ENCODE data around the gene DNAJC4.

The DNAJC4 gene

GRCh38 chr11:64222651-64223000, 7.7 kb upstream of the DNAJC4 start:
- Histone ChIP-seq H3K27ac (ENCODE audit: low read length) (no peak overlapping the region), H3K4me1 (ENCODE audit: control insufficient read depth, insufficient read depth, low read length) (peaks cover 4% of the 10 kb centered on the region), H3K9me3 (ENCODE audit: control insufficient read depth, insufficient read depth, low read length) (no peaks in the 10 kb centered on the region), H3K36me3 (ENCODE audit: control insufficient read depth, insufficient read depth, low read length) (peaks cover 16% of the 10 kb centered on the region; the same call in 1 of the 2 replicates), H3K4me3 (ENCODE audit: low read length) (no peak overlapping the region), H3K27me3 (ENCODE audit: control insufficient read depth, insufficient read depth, low read length) (no peaks in the 10 kb centered on the region)
- WGBS (ENCODE audit: insufficient coverage, insufficient read length), result no CpG with 5 or more reads among the region's 9 CpGs
- DNase-seq (ENCODE audit: low read depth, low spot score), result no peak

- Histone ChIP-seq H3K4me1 (ENCODE audit: control insufficient read depth, insufficient read depth, low read length) (peaks cover 4% of the 10 kb centered on the region), H3K9me3 (ENCODE audit: control insufficient read depth, insufficient read depth, low read length) (no peaks in the 10 kb centered on the region), H3K36me3 (ENCODE audit: control insufficient read depth, insufficient read depth, low read length) (peaks cover 16% of the 10 kb centered on the region; the same call in 1 of the 2 replicates), H3K4me3 (ENCODE audit: low read length) (no peak overlapping the region), H3K27me3 (ENCODE audit: control insufficient read depth, insufficient read depth, low read length) (no peaks in the 10 kb centered on the region), H3K27ac (ENCODE audit: low read length) (no peak overlapping the region)
- no CpG with 5 or more reads among the region's 24 CpGs for WGBS (ENCODE audit: insufficient coverage, insufficient read length)
- no peak for DNase-seq (ENCODE audit: low read depth, low spot score)
Observed at GRCh38 chr11:64223001-64223651, 7.2 kb upstream of the DNAJC4 start.

- Histone ChIP-seq H3K9me3 (ENCODE audit: control insufficient read depth, insufficient read depth, low read length) (no peaks in the 10 kb centered on the region), H3K4me1 (ENCODE audit: control insufficient read depth, insufficient read depth, low read length) (peaks cover 4% of the 10 kb centered on the region), H3K27me3 (ENCODE audit: control insufficient read depth, insufficient read depth, low read length) (no peaks in the 10 kb centered on the region), H3K36me3 (ENCODE audit: control insufficient read depth, insufficient read depth, low read length) (peaks cover 10% of the 10 kb centered on the region; the same call in 1 of the 2 replicates), H3K27ac (ENCODE audit: low read length) (no peak overlapping the region), H3K4me3 (ENCODE audit: low read length) (no peak overlapping the region)
- no CpG with 5 or more reads among the region's 17 CpGs for WGBS (ENCODE audit: insufficient coverage, insufficient read length)
- DNase-seq (ENCODE audit: low read depth, low spot score), result no peak
Observed at GRCh38 chr11:64224151-64224890, 6.0 kb upstream of the DNAJC4 start.

- H3K27ac ChIP-seq (ENCODE audit: low read length), result no peak overlapping the region
- H3K4me3 ChIP-seq (ENCODE audit: low read length), result peak overlapping the region; percentile 50; the same call in 1 of the 2 replicates
- no peaks in the 10 kb centered on the region for H3K9me3 ChIP-seq (ENCODE audit: control insufficient read depth, insufficient read depth, low read length)
- peaks cover 7% of the 10 kb centered on the region; the same call in 1 of the 2 replicates for H3K36me3 ChIP-seq (ENCODE audit: control insufficient read depth, insufficient read depth, low read length)
- no peak for DNase-seq (ENCODE audit: low read depth, low spot score)
- no CpG with 5 or more reads among the region's 22 CpGs for WGBS (ENCODE audit: insufficient coverage, insufficient read length)
- H3K27me3 ChIP-seq (ENCODE audit: control insufficient read depth, insufficient read depth, low read length), result no peaks in the 10 kb centered on the region
- peaks cover 4% of the 10 kb centered on the region; the same call in 1 of the 2 replicates for H3K4me1 ChIP-seq (ENCODE audit: control insufficient read depth, insufficient read depth, low read length)
Observed at GRCh38 chr11:64224891-64225607, 5.3 kb upstream of the DNAJC4 start.

GRCh38 chr11:64225608-64226506, 4.5 kb upstream of the DNAJC4 start, which contains the start of the genes NUDT22 and TRPT1:
TSS of gene NUDT22 (plus strand) at chr11:64226274. CDS start at chr11:64226653, 379 bp downstream.
TSS of gene TRPT1 (minus strand) at chr11:64226186. CDS start at chr11:64225860, 326 bp downstream.
- Histone ChIP-seq H3K36me3 (ENCODE audit: control insufficient read depth, insufficient read depth, low read length) (no peaks in the 10 kb centered on the region; the same call in 1 of the 2 replicates), H3K27me3 (ENCODE audit: control insufficient read depth, insufficient read depth, low read length) (no peaks in the 10 kb centered on the region), H3K27ac (ENCODE audit: low read length) (no peak within 1 kb of the TSS), H3K4me1 (ENCODE audit: control insufficient read depth, insufficient read depth, low read length) (peaks cover 4% of the 10 kb centered on the region; the same call in 1 of the 2 replicates), H3K9me3 (ENCODE audit: control insufficient read depth, insufficient read depth, low read length) (no peaks in the 10 kb centered on the region), H3K4me3 (ENCODE audit: low read length) (peak within 1 kb of the TSS; percentile 50)
- no CpG with 5 or more reads among the region's 54 CpGs for WGBS (ENCODE audit: insufficient coverage, insufficient read length)
- no peak for DNase-seq (ENCODE audit: low read depth, low spot score)

GRCh38 chr11:64226507-64227051, 3.8 kb upstream of the DNAJC4 start:
- WGBS (ENCODE audit: insufficient coverage, insufficient read length), result no CpG with 5 or more reads among the region's 26 CpGs
- peak overlapping the region; percentile 50 for H3K4me3 ChIP-seq (ENCODE audit: low read length)
- DNase-seq (ENCODE audit: low read depth, low spot score), result no peak
- H3K4me1 ChIP-seq (ENCODE audit: control insufficient read depth, insufficient read depth, low read length), result peaks cover 4% of the 10 kb centered on the region; the same call in 1 of the 2 replicates
- no peaks in the 10 kb centered on the region for H3K36me3 ChIP-seq (ENCODE audit: control insufficient read depth, insufficient read depth, low read length)
- no peaks in the 10 kb centered on the region for H3K27me3 ChIP-seq (ENCODE audit: control insufficient read depth, insufficient read depth, low read length)
- no peak overlapping the region for H3K27ac ChIP-seq (ENCODE audit: low read length)
- no peaks in the 10 kb centered on the region for H3K9me3 ChIP-seq (ENCODE audit: control insufficient read depth, insufficient read depth, low read length)

GRCh38 chr11:64227405-64227956, 2.9 kb upstream of the DNAJC4 start:
- no peaks in the 10 kb centered on the region for H3K9me3 ChIP-seq (ENCODE audit: control insufficient read depth, insufficient read depth, low read length)
- no peak overlapping the region for H3K4me3 ChIP-seq (ENCODE audit: low read length)
- no peak for DNase-seq (ENCODE audit: low read depth, low spot score)
- peaks cover 4% of the 10 kb centered on the region; the same call in 1 of the 2 replicates for H3K4me1 ChIP-seq (ENCODE audit: control insufficient read depth, insufficient read depth, low read length)
- no peaks in the 10 kb centered on the region for H3K27me3 ChIP-seq (ENCODE audit: control insufficient read depth, insufficient read depth, low read length)
- no peaks in the 10 kb centered on the region for H3K36me3 ChIP-seq (ENCODE audit: control insufficient read depth, insufficient read depth, low read length)
- no CpG with 5 or more reads among the region's 3 CpGs for WGBS (ENCODE audit: insufficient coverage, insufficient read length)
- H3K27ac ChIP-seq (ENCODE audit: low read length), result no peak overlapping the region

- Histone ChIP-seq H3K36me3 (ENCODE audit: control insufficient read depth, insufficient read depth, low read length) (no peaks in the 10 kb centered on the region), H3K27me3 (ENCODE audit: control insufficient read depth, insufficient read depth, low read length) (no peaks in the 10 kb centered on the region), H3K4me1 (ENCODE audit: control insufficient read depth, insufficient read depth, low read length) (peaks cover 6% of the 10 kb centered on the region; the same call in 1 of the 2 replicates), H3K9me3 (ENCODE audit: control insufficient read depth, insufficient read depth, low read length) (no peaks in the 10 kb centered on the region), H3K4me3 (ENCODE audit: low read length) (no peak overlapping the region), H3K27ac (ENCODE audit: low read length) (no peak overlapping the region)
- no CpG with 5 or more reads among the region's 12 CpGs for WGBS (ENCODE audit: insufficient coverage, insufficient read length)
- DNase-seq (ENCODE audit: low read depth, low spot score), result no peak
Observed at GRCh38 chr11:64229090-64229743, 1.1 kb upstream of the DNAJC4 start.

- DNase-seq (ENCODE audit: low read depth, low spot score), result no peak
- H3K9me3 ChIP-seq (ENCODE audit: control insufficient read depth, insufficient read depth, low read length), result no peaks in the 10 kb centered on the region
- H3K4me1 ChIP-seq (ENCODE audit: control insufficient read depth, insufficient read depth, low read length), result peaks cover 6% of the 10 kb centered on the region; the same call in 1 of the 2 replicates
- no peak overlapping the region for H3K27ac ChIP-seq (ENCODE audit: low read length)
- H3K4me3 ChIP-seq (ENCODE audit: low read length), result peak overlapping the region; percentile 23; the same call in 1 of the 2 replicates
- no peaks in the 10 kb centered on the region for H3K36me3 ChIP-seq (ENCODE audit: control insufficient read depth, insufficient read depth, low read length)
- WGBS (ENCODE audit: insufficient coverage, insufficient read length), result no CpG with 5 or more reads among the region's 13 CpGs
- H3K27me3 ChIP-seq (ENCODE audit: control insufficient read depth, insufficient read depth, low read length), result no peaks in the 10 kb centered on the region
Observed at GRCh38 chr11:64229744-64230170, 591 bp upstream of the DNAJC4 start.
